HL-60/S4 (cell line): Measurements from ENCODE around the gene RPL32.
"Not testable (repeated sequence)": the region's sequence is repeated elsewhere in the genome, so short reads cannot be mapped to it uniquely, and the experiment has no call there.

Source experiments
- in situ Hi-C: fragments of 300-500 bp; cut with MboI; formaldehyde crosslinking; loops from 2 replicates; pipeline ENCODE4 v1.14.3; 2022; ENCODE audit warnings: low sequenced_read_pairs

The RPL32 gene

GRCh38 chr3:12868039-12869034 lies 27.0 kb upstream of the RPL32 start:
- in situ Hi-C loops: loop anchor here (25.0 kb wide), 1 partner anchor 594 kb away; no protein-coding TSS in a partner anchor

GRCh38 chr3:12866836-12867235 lies 25.5 kb upstream of the RPL32 start:
- in situ Hi-C loops: loop anchor here (25.0 kb wide), 1 partner anchor 595 kb away; no protein-coding TSS in a partner anchor

- in situ Hi-C loops: loop anchor here (25.0 kb wide), 1 partner anchor 597 kb away; no protein-coding TSS in a partner anchor
Observed at GRCh38 chr3:12865271-12865670, 23.9 kb upstream of the RPL32 start.

- in situ Hi-C loops: loop anchor here (25.0 kb wide), 1 partner anchor 600 kb away; no protein-coding TSS in a partner anchor
Observed at GRCh38 chr3:12862387-12862786, 21.0 kb upstream of the RPL32 start.

GRCh38 chr3:12861611-12862010 lies 20.2 kb upstream of the RPL32 start:
- in situ Hi-C loops: loop anchor here (25.0 kb wide), 1 partner anchor 601 kb away; no protein-coding TSS in a partner anchor

- in situ Hi-C loops: loop anchor here (25.0 kb wide), 1 partner anchor 602 kb away; no protein-coding TSS in a partner anchor
Observed at GRCh38 chr3:12859840-12860239, 18.5 kb upstream of the RPL32 start.

GRCh38 chr3:12856626-12857025 lies 15.3 kb upstream of the RPL32 start:
- in situ Hi-C loops: loop anchor here (25.0 kb wide), 1 partner anchor 606 kb away; no protein-coding TSS in a partner anchor

GRCh38 chr3:12854565-12854964 lies 13.2 kb upstream of the RPL32 start:
- in situ Hi-C loops: loop anchor here (25.0 kb wide), 1 partner anchor 608 kb away; no protein-coding TSS in a partner anchor

GRCh38 chr3:12853847-12854246 lies 12.5 kb upstream of the RPL32 start:
- in situ Hi-C loops: loop anchor here (25.0 kb wide), 1 partner anchor 608 kb away; no protein-coding TSS in a partner anchor

- in situ Hi-C loops: loop anchor here (25.0 kb wide), 1 partner anchor 610 kb away; no protein-coding TSS in a partner anchor
Observed at GRCh38 chr3:12852201-12852600, 10.8 kb upstream of the RPL32 start.

GRCh38 chr3:12845811-12846210 lies 4.4 kb upstream of the RPL32 start:
- in situ Hi-C loops: no loop called here

- in situ Hi-C loops: no loop called here
Observed at GRCh38 chr3:12842469-12842868, 1.1 kb upstream of the RPL32 start.

- in situ Hi-C loops: no loop called here
Observed at GRCh38 chr3:12841970-12842328, 584 bp upstream of the RPL32 start.

- in situ Hi-C loops: no loop called here
Observed at GRCh38 chr3:12840591-12841148, 695 bp downstream of the RPL32 start.

- in situ Hi-C loops: not testable (repeated sequence)
Observed at GRCh38 chr3:12840148-12840547, 1.2 kb downstream of the RPL32 start.

- in situ Hi-C loops: no loop called here
Observed at GRCh38 chr3:12839156-12839946, 2.0 kb downstream of the RPL32 start.

GRCh38 chr3:12838179-12838965 lies 3.0 kb downstream of the RPL32 start:
- in situ Hi-C loops: no loop called here

GRCh38 chr3:12837295-12837986 lies 3.9 kb downstream of the RPL32 start:
- in situ Hi-C loops: no loop called here

GRCh38 chr3:12835052-12835665 lies 6.2 kb downstream of the RPL32 start:
- in situ Hi-C loops: no loop called here
